ENCODE measurements around the gene CYB561D2. TPM values are rescaled to one million over a fixed set of nuclear protein-coding genes. Genes with fewer than 3 reads are reported as not detected.
A peak's percentile ranks its signal among the peaks of the same experiment; 100 is the strongest.

CYB561D2 gene
- total and polyA plus RNA-seq, 8 donors, result 8.6 to 30.4 (median 14.0) TPM

- no peak for TF ChIP-seq CTCF (IDR thresholded peaks at IDR 0.05)
- Histone ChIP-seq H3K9me3 (no peaks in the 10 kb centered on the region), H3K4me1 (peaks cover 0 to 15% (median 9%) of the 10 kb centered on the region in 3 donors), H3K4me3 (peak within 1 kb of the TSS in 3 of 4 donors; percentile 8 to 72 (median 23)), H3K36me3 (no peaks in the 10 kb centered on the region), H3K27ac (peak within 1 kb of the TSS in 3 of 4 donors; percentile 16 to 60 (median 55)), H3K27me3 (no peaks in the 10 kb centered on the region)
- ATAC-seq, result peak in 1 of 4 donors; percentile 11
- FAIRE-seq, result no peak
- intact Hi-C loops (cut with DNase I), result loop anchor here in 1 of 3 donors (10.0 kb wide), 1 partner anchor 214 kb away; no protein-coding TSS in a partner anchor
- WGBS, 2 donors, result 33 to 42% methylated on average over 66 to 85 of the region's 85 CpGs
- peak in 4 of 6 donors; percentile 32 to 78 (median 69) for DNase-seq
Measured at GRCh38 chr3:50340448-50341329, 10.0 kb upstream of the CYB561D2 start, which contains the start of gene RASSF1. Gene RASSF1 (minus strand): TSS chr3:50340836. CDS start chr3:50340805, 31 bp downstream.

GRCh38 chr3:50341537-50341936 is 9.1 kb upstream of the CYB561D2 start:
- H3K27me3 ChIP-seq, result no peaks in the 10 kb centered on the region
- DNase-seq, result peak in 1 of 6 donors; percentile 37
- no peaks in the 10 kb centered on the region for H3K36me3 ChIP-seq
- no peak for TF ChIP-seq CTCF (IDR thresholded peaks at IDR 0.05)
- ATAC-seq, result no peak
- no peak for FAIRE-seq
- H3K9me3 ChIP-seq, result no peaks in the 10 kb centered on the region
- intact Hi-C loops (cut with DNase I), result loop anchor here in 1 of 3 donors (10.0 kb wide), 1 partner anchor 213 kb away; no protein-coding TSS in a partner anchor
- WGBS, 2 donors, result 90 to 95% methylated on average over 9 of the region's 9 CpGs
- peaks cover 0 to 9% (median 8%) of the 10 kb centered on the region in 3 donors for H3K4me1 ChIP-seq
- H3K4me3 ChIP-seq, result no peak overlapping the region
- no peak overlapping the region for H3K27ac ChIP-seq

GRCh38 chr3:50341996-50342650 is 8.5 kb upstream of the CYB561D2 start:
- no peak for TF ChIP-seq CTCF (IDR thresholded peaks at IDR 0.05)
- Histone ChIP-seq H3K4me3 (no peak overlapping the region), H3K9me3 (no peaks in the 10 kb centered on the region), H3K36me3 (no peaks in the 10 kb centered on the region), H3K27me3 (no peaks in the 10 kb centered on the region), H3K4me1 (peaks cover 0 to 11% (median 9%) of the 10 kb centered on the region in 3 donors), H3K27ac (no peak overlapping the region)
- ATAC-seq, result no peak
- no peak for DNase-seq
- intact Hi-C loops (cut with DNase I), result loop anchor here in 1 of 3 donors (10.0 kb wide), 1 partner anchor 213 kb away; no protein-coding TSS in a partner anchor
- FAIRE-seq, result no peak
- 89 to 91% methylated on average over 13 of the region's 13 CpGs for WGBS, 2 donors

GRCh38 chr3:50342813-50343633 is 7.6 kb upstream of the CYB561D2 start:
- Histone ChIP-seq H3K36me3 (peaks cover 0 to 7% (median 0%) of the 10 kb centered on the region in 3 donors), H3K9me3 (no peaks in the 10 kb centered on the region), H3K4me3 (no peak overlapping the region), H3K4me1 (peaks cover 0 to 10% (median 7%) of the 10 kb centered on the region in 3 donors), H3K27me3 (no peaks in the 10 kb centered on the region), H3K27ac (no peak overlapping the region)
- no peak for TF ChIP-seq CTCF (IDR thresholded peaks at IDR 0.05)
- intact Hi-C loops (cut with DNase I), result loop anchor here in 1 of 3 donors (10.0 kb wide), 1 partner anchor 212 kb away; no protein-coding TSS in a partner anchor
- ATAC-seq (no peak), DNase-seq (no peak), FAIRE-seq (no peak)
- 83 to 85% methylated on average over 13 of the region's 13 CpGs for WGBS, 2 donors
